ENCODE measurements around the gene PCDH9.

Gene PCDH9

DNA sequence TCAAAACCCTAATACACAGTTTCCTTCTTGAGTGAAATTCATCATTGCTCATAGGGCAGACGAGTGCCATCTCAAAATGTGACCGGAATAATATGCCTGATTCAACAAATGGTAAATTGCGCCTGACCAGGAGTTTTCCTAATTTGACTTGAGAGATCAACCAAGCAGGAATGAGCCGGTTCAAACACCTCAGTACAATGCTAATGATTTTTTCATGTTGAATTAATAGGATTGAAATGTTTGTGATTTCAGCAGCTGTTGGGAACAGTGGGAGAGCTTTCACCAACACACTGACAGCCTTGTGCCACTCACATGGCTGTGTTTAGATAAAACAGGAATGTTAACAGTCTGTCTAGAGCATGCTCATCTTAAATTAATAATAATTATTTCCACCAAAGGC lies 484.8 kb downstream of the PCDH9 start:
- ATAC-seq (replicated peaks) = no peak
- Mint-ChIP-seq H3K4me3 (no peak overlapping the region), H3K9me3 (peaks cover 3 to 6% of the 10 kb centered on the region in 2 donors), H3K4me1 (ENCODE audit: low read depth in 2 of 2) (no peaks in the 10 kb centered on the region), H3K27ac (no peak overlapping the region), H3K27me3 (no peaks in the 10 kb centered on the region), H3K36me3 (ENCODE audit: insufficient read depth) (no peaks in the 10 kb centered on the region)
- DNase-seq = no peak

DNA sequence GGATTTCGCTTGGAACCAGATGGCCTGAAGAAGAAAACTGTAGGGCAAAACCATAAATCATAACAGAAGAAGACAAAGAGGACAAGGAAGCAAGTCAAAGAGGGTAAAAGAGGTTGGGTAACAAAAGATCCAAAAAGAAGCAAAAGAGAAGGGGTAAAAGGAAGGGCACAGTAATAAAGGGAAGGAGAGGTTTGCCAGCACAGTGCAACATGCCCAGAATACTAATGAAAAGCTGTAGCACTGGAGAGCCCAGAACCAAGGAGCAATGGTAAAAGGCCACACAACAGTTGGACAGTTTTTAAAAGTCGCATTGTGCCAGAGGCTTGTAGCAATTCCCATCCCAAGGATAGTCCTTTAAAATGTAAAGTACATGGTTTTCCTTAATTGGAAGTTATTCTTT lies 506.6 kb downstream of the PCDH9 start:
- H3K27ac Mint-ChIP-seq = no peak overlapping the region
- DNase-seq (no peak), ATAC-seq (replicated peaks) (no peak)
- H3K36me3 Mint-ChIP-seq (ENCODE audit: insufficient read depth) = no peaks in the 10 kb centered on the region
- no peaks in the 10 kb centered on the region for H3K4me1 Mint-ChIP-seq (ENCODE audit: low read depth in 2 of 2)
- no peaks in the 10 kb centered on the region for H3K27me3 Mint-ChIP-seq
- H3K4me3 Mint-ChIP-seq = no peak overlapping the region
- H3K9me3 Mint-ChIP-seq = peaks cover 7 to 8% of the 10 kb centered on the region in 2 donors

DNA sequence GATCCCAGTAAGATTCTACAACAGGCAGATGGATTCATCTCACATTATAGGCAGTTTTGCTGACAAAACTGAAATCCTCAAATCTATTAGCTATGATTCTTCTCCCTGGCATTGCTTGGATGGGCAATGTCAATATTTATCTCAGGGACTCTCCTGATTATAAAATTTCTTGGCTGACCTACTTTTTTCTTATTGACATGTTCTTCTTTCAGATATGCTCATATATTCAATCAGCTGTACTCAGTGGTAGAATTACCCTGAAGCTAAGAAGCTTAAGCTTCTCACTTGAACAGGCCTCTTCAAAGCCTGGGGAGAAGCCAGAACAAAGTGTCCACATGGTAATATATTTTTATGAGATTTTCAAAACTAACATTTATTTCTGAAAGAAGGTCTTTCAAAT lies 513.6 kb downstream of the PCDH9 start:
- H3K9me3 Mint-ChIP-seq = peaks cover 0 to 4% of the 10 kb centered on the region in 2 donors
- H3K4me3 Mint-ChIP-seq = no peak overlapping the region
- no peaks in the 10 kb centered on the region for H3K4me1 Mint-ChIP-seq (ENCODE audit: low read depth in 2 of 2)
- H3K36me3 Mint-ChIP-seq (ENCODE audit: insufficient read depth) = no peaks in the 10 kb centered on the region
- no peak overlapping the region for H3K27ac Mint-ChIP-seq
- DNase-seq (no peak), ATAC-seq (replicated peaks) (no peak)
- H3K27me3 Mint-ChIP-seq = no peaks in the 10 kb centered on the region

DNA sequence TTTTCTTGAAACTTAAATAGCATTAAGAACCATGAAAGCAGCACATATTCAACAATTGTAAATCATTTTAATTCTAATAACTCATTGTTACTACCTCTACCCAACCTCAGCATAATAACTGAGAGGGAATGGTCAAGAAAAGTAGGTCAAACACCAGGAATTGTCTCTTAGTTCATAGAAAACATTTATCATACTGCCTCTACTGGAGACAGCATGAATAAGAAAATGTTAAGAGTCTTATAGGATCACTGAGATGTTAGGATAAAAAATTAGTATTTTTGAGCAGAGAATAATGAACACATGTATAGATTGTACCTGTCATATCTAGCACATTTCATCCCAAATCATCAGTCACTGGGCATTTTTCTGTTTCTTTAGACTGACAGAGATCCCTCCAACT lies 515.3 kb downstream of the PCDH9 start:
- no peaks in the 10 kb centered on the region for H3K27me3 Mint-ChIP-seq
- no peak overlapping the region for H3K27ac Mint-ChIP-seq
- ATAC-seq (replicated peaks) (no peak), DNase-seq (no peak)
- peaks cover 7 to 8% of the 10 kb centered on the region in 2 donors for H3K9me3 Mint-ChIP-seq
- no peaks in the 10 kb centered on the region for H3K4me1 Mint-ChIP-seq (ENCODE audit: low read depth in 2 of 2)
- H3K4me3 Mint-ChIP-seq = no peak overlapping the region
- H3K36me3 Mint-ChIP-seq (ENCODE audit: insufficient read depth) = no peaks in the 10 kb centered on the region

DNA sequence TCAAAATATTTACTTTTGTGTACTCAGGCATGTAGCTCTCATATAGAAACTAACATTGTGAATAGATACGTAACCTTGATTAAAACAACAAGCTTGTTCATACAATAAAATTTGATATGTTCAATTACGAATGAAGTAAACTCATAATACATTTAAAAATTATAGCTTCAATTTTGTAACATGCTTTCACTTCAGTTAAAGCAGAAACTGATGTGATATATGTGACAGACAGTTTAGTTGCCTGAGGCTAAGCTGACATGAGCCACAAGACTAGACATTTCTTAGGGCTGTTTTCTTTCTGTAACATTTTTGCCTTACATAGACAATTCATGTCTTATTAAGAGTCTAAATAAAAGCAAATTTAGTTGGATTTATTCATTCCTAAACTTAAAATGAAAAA lies 526.0 kb downstream of the PCDH9 start:
- peaks cover 0 to 11% of the 10 kb centered on the region in 2 donors for H3K9me3 Mint-ChIP-seq
- H3K27ac Mint-ChIP-seq = no peak overlapping the region
- no peaks in the 10 kb centered on the region for H3K36me3 Mint-ChIP-seq (ENCODE audit: insufficient read depth)
- ATAC-seq (replicated peaks) (no peak), DNase-seq (no peak)
- no peaks in the 10 kb centered on the region for H3K27me3 Mint-ChIP-seq
- H3K4me3 Mint-ChIP-seq = no peak overlapping the region
- H3K4me1 Mint-ChIP-seq (ENCODE audit: low read depth in 2 of 2) = no peaks in the 10 kb centered on the region

DNA sequence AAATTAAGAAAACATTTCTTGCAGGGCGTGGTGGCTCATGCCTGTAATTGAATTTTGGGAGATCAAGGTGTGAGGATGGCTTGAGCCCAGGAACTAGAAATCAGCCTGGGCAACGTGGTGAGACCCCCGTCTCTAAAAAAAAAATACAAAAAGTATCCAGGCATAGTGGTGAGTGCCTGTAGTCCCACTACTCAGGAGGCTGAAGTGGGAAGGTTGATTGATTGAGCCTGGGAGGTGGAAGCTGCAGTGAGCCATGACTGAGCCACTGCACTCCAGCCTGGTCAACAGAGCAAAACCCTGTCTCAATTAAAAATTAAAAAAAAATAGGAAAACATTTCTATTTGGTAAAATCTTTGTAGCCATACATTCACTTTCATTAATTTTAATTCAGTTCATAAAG lies 526.5 kb downstream of the PCDH9 start:
- ATAC-seq (replicated peaks) (no peak), DNase-seq (no peak)
- H3K27me3 Mint-ChIP-seq = no peaks in the 10 kb centered on the region
- peaks cover 0 to 11% of the 10 kb centered on the region in 2 donors for H3K9me3 Mint-ChIP-seq
- no peaks in the 10 kb centered on the region for H3K36me3 Mint-ChIP-seq (ENCODE audit: insufficient read depth)
- no peak overlapping the region for H3K4me3 Mint-ChIP-seq
- no peak overlapping the region for H3K27ac Mint-ChIP-seq
- H3K4me1 Mint-ChIP-seq (ENCODE audit: low read depth in 2 of 2) = no peaks in the 10 kb centered on the region

DNA sequence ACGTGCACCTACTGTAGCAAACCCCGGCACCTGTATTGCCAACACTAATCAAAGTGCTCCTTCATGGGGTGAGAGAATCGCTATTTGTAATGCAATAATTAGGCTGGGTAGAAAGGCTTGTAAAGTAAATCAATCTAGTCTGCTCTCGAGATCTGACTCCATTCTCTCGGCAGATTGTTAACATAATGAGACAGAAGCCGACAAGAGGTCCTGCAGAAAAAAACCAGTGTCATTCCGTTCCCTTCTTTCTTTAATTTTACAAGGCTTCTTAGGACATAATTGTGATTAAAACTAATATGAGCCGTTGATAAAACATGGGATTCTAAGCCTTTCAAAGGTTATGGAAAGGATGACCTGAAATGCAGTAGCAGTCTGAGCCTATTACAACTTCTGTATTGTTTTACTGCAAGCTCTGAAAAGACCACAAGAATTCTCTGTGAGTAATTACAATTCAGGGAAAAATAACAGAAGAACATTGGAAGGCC lies 530.0 kb downstream of the PCDH9 start:
- Mint-ChIP-seq H3K4me3 (no peak overlapping the region), H3K27me3 (no peaks in the 10 kb centered on the region), H3K27ac (no peak overlapping the region), H3K36me3 (ENCODE audit: insufficient read depth) (no peaks in the 10 kb centered on the region), H3K9me3 (peaks cover 0 to 11% of the 10 kb centered on the region in 2 donors), H3K4me1 (ENCODE audit: low read depth in 2 of 2) (no peaks in the 10 kb centered on the region)
- DNase-seq = no peak
- ATAC-seq (replicated peaks) = no peak

DNA sequence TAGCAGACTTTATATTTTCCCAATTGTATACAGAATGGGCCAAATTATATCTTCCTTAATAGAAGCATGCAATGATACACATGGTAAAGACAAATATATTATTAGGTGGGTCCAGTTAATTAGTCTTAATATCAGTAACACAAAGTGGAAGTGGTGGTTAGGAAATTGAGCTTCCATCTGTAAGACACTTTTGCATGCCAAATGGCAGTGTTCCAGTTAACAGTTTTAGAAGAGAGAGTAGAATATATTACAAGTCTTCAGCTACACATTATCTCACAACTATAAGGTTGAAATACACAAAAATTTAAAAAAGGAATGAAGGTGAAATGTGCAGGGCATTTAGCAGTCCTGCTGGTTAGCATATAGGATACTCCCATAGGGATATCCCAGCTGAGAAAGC lies 536.5 kb downstream of the PCDH9 start:
- H3K4me1 Mint-ChIP-seq (ENCODE audit: low read depth in 2 of 2) = no peaks in the 10 kb centered on the region

DNA sequence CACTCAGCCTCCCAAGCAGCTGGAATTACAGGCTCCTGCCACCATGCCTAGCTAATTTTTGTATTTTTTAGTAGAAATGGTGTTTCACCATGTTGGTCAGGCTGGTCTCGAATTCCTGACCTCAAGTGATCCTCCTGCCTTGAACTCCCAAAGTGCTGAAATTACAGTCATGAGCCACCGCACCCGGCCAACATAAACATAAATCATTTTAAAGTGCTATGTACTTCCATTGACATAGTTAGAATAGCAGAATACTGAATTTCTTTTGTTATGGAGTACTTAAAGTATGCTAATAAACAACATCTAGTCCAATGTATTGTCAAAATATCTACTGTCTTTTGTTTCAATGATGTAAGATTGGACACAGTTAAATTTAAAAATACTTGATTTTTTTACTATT lies 539.0 kb downstream of the PCDH9 start:
- no peaks in the 10 kb centered on the region for H3K4me1 Mint-ChIP-seq (ENCODE audit: low read depth in 2 of 2)
- H3K9me3 Mint-ChIP-seq = peaks cover 0 to 3% of the 10 kb centered on the region in 2 donors
- ATAC-seq (replicated peaks) = no peak
- no peak overlapping the region for H3K27ac Mint-ChIP-seq
- H3K27me3 Mint-ChIP-seq = no peaks in the 10 kb centered on the region
- H3K36me3 Mint-ChIP-seq (ENCODE audit: insufficient read depth) = no peaks in the 10 kb centered on the region
- no peak for DNase-seq
- no peak overlapping the region for H3K4me3 Mint-ChIP-seq

More for the DNA sequence above, 536.5 kb downstream of the PCDH9 start:
- H3K27me3 Mint-ChIP-seq = no peaks in the 10 kb centered on the region
- H3K36me3 Mint-ChIP-seq (ENCODE audit: insufficient read depth) = no peaks in the 10 kb centered on the region
- H3K27ac Mint-ChIP-seq = no peak overlapping the region
- DNase-seq = no peak
- peaks cover 0 to 4% of the 10 kb centered on the region in 2 donors for H3K9me3 Mint-ChIP-seq
- H3K4me3 Mint-ChIP-seq = no peak overlapping the region
- no peak for ATAC-seq (replicated peaks)

DNA sequence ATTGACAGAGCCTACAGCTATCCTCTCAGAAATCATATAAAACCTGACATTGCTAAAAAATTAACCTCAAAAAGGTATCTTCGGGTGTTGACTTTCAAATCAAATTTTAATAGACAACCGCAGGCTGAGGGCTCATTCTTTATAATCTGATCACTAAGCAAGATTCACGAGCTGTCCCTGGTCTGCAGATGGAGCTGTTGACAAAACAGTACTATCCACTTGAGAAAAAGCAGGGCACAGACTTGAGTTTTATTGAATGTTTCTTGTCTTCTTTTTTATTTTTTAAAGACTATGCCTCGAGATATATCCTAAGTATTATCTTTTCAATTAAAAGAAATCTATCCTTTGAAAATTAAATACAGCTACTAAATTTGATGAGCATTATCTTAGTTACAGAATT lies 540.5 kb downstream of the PCDH9 start:
- Mint-ChIP-seq H3K27me3 (no peaks in the 10 kb centered on the region), H3K4me1 (ENCODE audit: low read depth in 2 of 2) (no peaks in the 10 kb centered on the region), H3K27ac (no peak overlapping the region), H3K36me3 (ENCODE audit: insufficient read depth) (no peaks in the 10 kb centered on the region), H3K4me3 (no peak overlapping the region), H3K9me3 (peaks cover 4% of the 10 kb centered on the region in 2 donors)
- DNase-seq = no peak
- ATAC-seq (replicated peaks) = no peak

DNA sequence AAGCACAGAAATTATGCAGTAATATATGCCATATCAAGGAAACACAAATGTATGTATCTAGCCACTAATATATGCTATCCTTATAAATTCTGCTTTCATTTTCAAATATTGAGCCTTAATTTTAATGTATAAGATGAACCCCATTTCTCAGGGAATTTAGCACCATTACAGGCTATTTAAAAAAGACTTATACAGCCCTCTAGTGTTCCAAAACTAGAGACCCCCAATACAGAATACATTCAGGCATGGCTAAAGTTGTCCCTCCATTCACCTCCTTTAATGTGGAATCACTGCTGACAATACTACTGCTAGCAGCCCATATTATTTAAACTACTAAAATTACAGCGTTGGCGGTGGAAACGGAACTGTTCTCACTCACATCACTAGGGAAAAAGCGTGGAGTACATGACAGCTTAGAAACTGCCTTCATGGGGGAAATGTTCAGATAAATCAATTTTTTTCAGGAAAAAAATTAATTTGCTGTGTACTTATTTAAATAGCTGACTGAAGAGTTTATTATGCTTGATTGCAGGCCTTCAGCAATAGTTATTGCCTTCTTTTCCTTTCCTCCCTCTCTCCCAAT lies 541.0 kb downstream of the PCDH9 start:
- no peaks in the 10 kb centered on the region for H3K4me1 Mint-ChIP-seq (ENCODE audit: low read depth in 2 of 2)
- no peaks in the 10 kb centered on the region for H3K27me3 Mint-ChIP-seq
- H3K9me3 Mint-ChIP-seq = peaks cover 6 to 7% of the 10 kb centered on the region in 2 donors
- H3K36me3 Mint-ChIP-seq (ENCODE audit: insufficient read depth) = no peaks in the 10 kb centered on the region
- no peak overlapping the region for H3K27ac Mint-ChIP-seq
- no peak overlapping the region for H3K4me3 Mint-ChIP-seq
- no peak for DNase-seq
- no peak for ATAC-seq (replicated peaks)

DNA sequence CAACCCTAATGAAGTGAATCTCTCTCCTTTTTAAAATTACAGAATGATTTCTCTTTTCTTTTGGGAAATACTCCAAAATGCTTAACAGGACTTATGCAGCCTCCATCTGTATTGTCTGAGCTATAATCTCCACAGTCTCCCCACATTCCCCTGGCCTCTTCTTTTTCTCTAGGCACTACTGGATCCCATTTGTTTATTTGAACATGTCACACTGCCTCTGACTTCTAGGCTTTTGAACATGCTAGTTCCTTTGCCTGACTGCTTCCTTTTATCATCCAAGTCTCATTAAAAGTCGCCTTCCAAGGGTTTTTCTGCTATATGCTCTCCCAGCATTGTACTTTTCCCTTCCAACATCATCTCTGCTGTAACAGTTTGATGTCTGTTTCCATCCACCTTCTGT lies 548.7 kb downstream of the PCDH9 start:
- H3K4me1 Mint-ChIP-seq (ENCODE audit: low read depth in 2 of 2) = no peaks in the 10 kb centered on the region
- H3K27ac Mint-ChIP-seq = no peak overlapping the region
- peaks cover 7 to 12% of the 10 kb centered on the region in 2 donors for H3K9me3 Mint-ChIP-seq
- no peak overlapping the region for H3K4me3 Mint-ChIP-seq
- ATAC-seq (replicated peaks) = no peak
- no peaks in the 10 kb centered on the region for H3K36me3 Mint-ChIP-seq (ENCODE audit: insufficient read depth)
- DNase-seq = no peak
- H3K27me3 Mint-ChIP-seq = no peaks in the 10 kb centered on the region

DNA sequence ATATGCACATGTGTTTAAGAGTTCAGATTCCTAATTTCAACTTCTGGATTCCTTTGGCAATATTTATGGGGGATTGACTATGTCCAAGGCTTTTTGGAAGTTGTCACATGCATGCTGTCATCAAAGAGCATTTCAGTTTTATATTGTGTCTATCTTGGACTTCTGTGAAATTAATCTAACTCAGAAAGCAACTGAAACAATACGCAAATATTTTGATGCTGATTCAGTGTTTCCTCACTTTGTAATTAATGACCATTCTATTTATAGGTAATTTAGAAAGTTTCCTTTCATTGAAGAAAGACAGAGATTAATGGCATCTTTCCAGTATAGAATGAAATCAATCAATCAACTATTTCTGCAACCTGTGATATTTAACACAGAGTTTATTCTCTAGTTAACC lies 550.1 kb downstream of the PCDH9 start:
- Mint-ChIP-seq H3K27ac (no peak overlapping the region), H3K36me3 (ENCODE audit: insufficient read depth) (no peaks in the 10 kb centered on the region), H3K9me3 (peaks cover 7 to 12% of the 10 kb centered on the region in 2 donors), H3K27me3 (no peaks in the 10 kb centered on the region), H3K4me1 (ENCODE audit: low read depth in 2 of 2) (no peaks in the 10 kb centered on the region), H3K4me3 (no peak overlapping the region)
- no peak for ATAC-seq (replicated peaks)
- no peak for DNase-seq

DNA sequence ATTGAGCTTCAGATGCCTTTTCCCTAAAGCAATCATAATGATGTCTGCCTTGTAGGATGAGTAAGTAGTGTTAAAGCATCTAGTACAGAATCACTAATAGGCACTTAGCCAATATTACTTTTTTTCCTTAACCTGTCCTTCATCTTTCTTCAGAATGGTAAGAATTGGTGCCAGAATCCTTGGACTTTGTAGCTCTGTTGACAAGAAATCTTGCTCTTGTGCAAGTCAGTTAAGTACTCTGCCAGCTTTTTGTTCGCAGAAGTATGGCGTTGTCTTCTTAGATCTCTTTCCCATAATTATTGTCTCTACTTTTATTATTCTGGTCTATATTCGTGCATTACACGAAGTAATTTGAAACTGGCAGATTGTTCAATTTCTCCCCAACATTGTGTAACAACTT lies 554.5 kb downstream of the PCDH9 start:
- H3K36me3 Mint-ChIP-seq (ENCODE audit: insufficient read depth) = no peaks in the 10 kb centered on the region
- no peaks in the 10 kb centered on the region for H3K27me3 Mint-ChIP-seq
- H3K4me1 Mint-ChIP-seq (ENCODE audit: low read depth in 2 of 2) = no peaks in the 10 kb centered on the region
- no peak for DNase-seq
- no peak overlapping the region for H3K27ac Mint-ChIP-seq
- no peak overlapping the region for H3K4me3 Mint-ChIP-seq
- peaks cover 8 to 10% of the 10 kb centered on the region in 2 donors for H3K9me3 Mint-ChIP-seq
- ATAC-seq (replicated peaks) = no peak

DNA sequence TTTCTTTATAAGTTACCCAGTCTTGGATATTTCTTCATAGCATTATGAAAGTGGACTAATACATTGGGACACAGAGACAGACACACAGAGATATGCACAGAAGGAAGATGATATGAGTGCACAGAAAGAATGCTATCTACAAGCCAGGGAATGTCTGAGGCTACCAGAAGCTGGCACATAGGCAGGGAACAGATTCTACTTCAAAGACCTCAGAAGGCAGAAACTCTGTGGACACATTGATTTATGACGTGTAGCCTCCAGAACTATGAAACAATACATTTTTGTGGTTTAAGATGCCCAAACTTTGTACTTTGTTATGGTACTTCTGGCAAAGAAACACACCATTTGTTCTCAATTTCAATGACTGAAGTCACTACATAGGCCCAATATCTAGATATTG lies 556.7 kb downstream of the PCDH9 start:
- ATAC-seq (replicated peaks) (no peak), DNase-seq (no peak)
- H3K27me3 Mint-ChIP-seq = no peaks in the 10 kb centered on the region
- no peak overlapping the region for H3K27ac Mint-ChIP-seq
- peaks cover 8 to 9% of the 10 kb centered on the region in 2 donors for H3K9me3 Mint-ChIP-seq
- no peaks in the 10 kb centered on the region for H3K36me3 Mint-ChIP-seq (ENCODE audit: insufficient read depth)
- no peaks in the 10 kb centered on the region for H3K4me1 Mint-ChIP-seq (ENCODE audit: low read depth in 2 of 2)
- no peak overlapping the region for H3K4me3 Mint-ChIP-seq

Data from effector memory CD8-positive, alpha-beta T cell (primary cell).